HepG2 (cell line): Measurements from ENCODE around the gene ZNF644. TPM values are rescaled to one million over a fixed set of nuclear protein-coding genes. Genes with fewer than 3 reads are reported as not detected.

Experiments used
- ATAC-seq: fragments of 200-7000 bp; cut with Tn5 transposase; 3 replicates; pipeline ENCODE4 v1.9.1; 2020; ENCODE audit warnings: mild to moderate bottlenecking, moderate library complexity
- BruUV-seq: library from RNA; stranded (reverse); fragments of 400-500 nt; replicated peaks from 2 replicates; lab custom pipeline; 2021; lab: Mats Ljungman, UMichigan
- CTCF ChIA-PET: fragments of 300-600 bp; formaldehyde crosslinking; extraction: SDS; loops from one replicate; lab custom pipeline; 2021; ENCODE audit warnings: low total read pairs, inconsistent platforms, low intra/inter-chr PET ratio; lab: Yijun Ruan, JAX
- POLR2A ChIA-PET: fragments of 350-600 bp; sonication (Branson Sonifier 250); formaldehyde crosslinking; loops from one replicate; lab custom pipeline; 2020; ENCODE audit warnings: antibody characterized with exemption, inconsistent platforms; lab: Yijun Ruan, JAX
- DNase-seq: peaks from one replicate; pipeline ENCODE4 v3.0.0-alpha.2; 2015; ENCODE audit warnings: low spot score
- FAIRE-seq: peaks from 3 replicates; lab custom pipeline; 2011; peaks lifted over from hg19 to GRCh38; lab: Jason Lieb, UNC
- H2AFZ ChIP-seq: one replicate; pipeline ENCODE4 v1.6.1; 2011; ENCODE audit warnings: low read length, inconsistent platforms
- H3K27ac ChIP-seq: fragments of 300-600 bp; 3 replicates; pipeline ENCODE4 v1.8.0; 2011; ENCODE audit warnings: mixed run types, mild to moderate bottlenecking, mixed read lengths, low read length, inconsistent platforms; ENCODE audit not compliant: insufficient read depth; ENCODE audit errors: extremely low read length
- H3K27me3 ChIP-seq, 2 experiments: fragments of 200-600 bp in 1 of 2; 2 replicates in 1 of 2; 3 replicates in 1 of 2; pipeline versions ENCODE4 v1.6.0 to v1.8.0; 2011; ENCODE audit warnings: low read length in 2 of 2, mild to moderate bottlenecking in 2 of 2, moderate library complexity in 2 of 2, inconsistent platforms in 1 of 2; ENCODE audit not compliant: insufficient read depth in 2 of 2, control insufficient read depth in 1 of 2
- H3K36me3 ChIP-seq, 2 experiments: fragments of 200-600 bp in 1 of 2; replicated peaks in 1 of 2; 2 replicates in 1 of 2; 3 replicates in 1 of 2; pipeline versions ENCODE4 v1.5.1 to v1.8.0; 2011; ENCODE audit warnings: low read length in 2 of 2, inconsistent platforms in 1 of 2; ENCODE audit not compliant: insufficient read depth in 2 of 2, control insufficient read depth in 1 of 2
- H3K4me1 ChIP-seq: 2 replicates; pipeline ENCODE4 v1.5.1; 2012; ENCODE audit warnings: low read length, inconsistent platforms; ENCODE audit not compliant: insufficient read depth
- H3K4me2 ChIP-seq: 2 replicates; pipeline ENCODE4 v1.6.0; 2011; ENCODE audit warnings: low read depth, low read length, inconsistent platforms
- H3K4me3 ChIP-seq, 3 experiments: fragments of 200-600 bp in 1 of 3; sonication (generic), shearing (Covaris generic) in 1 of 3; replicated peaks in 1 of 3; 2 replicates each; pipeline ENCODE4 v1.5.1; 2011 to 2016; ENCODE audit warnings: low read length in 3 of 3, inconsistent platforms in 2 of 3, low read depth in 2 of 3, mild to moderate bottlenecking in 2 of 3, control low read depth in 1 of 3, mixed read lengths in 1 of 3; ENCODE audit not compliant: insufficient read depth in 1 of 3
- H3K79me2 ChIP-seq: one replicate; pipeline ENCODE4 v1.6.1; 2011; ENCODE audit warnings: low read length, inconsistent platforms; ENCODE audit not compliant: insufficient read depth
- H3K9ac ChIP-seq: 2 replicates; pipeline ENCODE4 v1.6.0; 2011; ENCODE audit warnings: mild to moderate bottlenecking, low read depth, low read length, inconsistent platforms; ENCODE audit not compliant: insufficient read depth
- H3K9me3 ChIP-seq: 2 replicates; pipeline ENCODE4 v1.5.1; 2012; ENCODE audit warnings: mild to moderate bottlenecking, low read length
- H4K20me1 ChIP-seq: 2 replicates; pipeline ENCODE4 v1.6.0; 2011; ENCODE audit warnings: inconsistent platforms, mild to moderate bottlenecking, low read length, moderate library complexity; ENCODE audit not compliant: insufficient read depth
- CBX1 ChIP-seq: IDR thresholded peaks from one replicate; pipeline ENCODE4 v1.6.1; 2016; ENCODE audit warnings: antibody characterized with exemption, low read depth
- MYC ChIP-seq: sonication (generic); formaldehyde crosslinking; IDR thresholded peaks from 2 replicates; pipeline ENCODE4 v1.9.0; 2021; ENCODE audit warnings: missing genetic modification reagents, borderline replicate concordance
- NBN ChIP-seq: fragments of 450-650 bp; conservative IDR thresholded peaks from 2 replicates; pipeline ENCODE4 v1.6.1; 2017
- NCOA5 ChIP-seq: sonication (generic); formaldehyde crosslinking; IDR thresholded peaks from 2 replicates; pipeline ENCODE4 v1.4.0; 2020; ENCODE audit warnings: missing genetic modification reagents
- PTBP1 ChIP-seq: fragments of 200-400 bp; formaldehyde crosslinking; IDR thresholded peaks from 2 replicates; pipeline ENCODE4 v1.6.1; 2018; ENCODE audit warnings: low read length, low read depth; ENCODE audit not compliant: poor library complexity, severe bottlenecking
- RBM22 ChIP-seq: fragments of 200-400 bp; formaldehyde crosslinking; optimal IDR thresholded peaks from 2 replicates; pipeline ENCODE3; 2017; ENCODE audit warnings: mild to moderate bottlenecking, low read length, moderate library complexity
- SP1 ChIP-seq, 2 experiments: fragments of 450-650 bp in 1 of 2; sonication (generic) in 1 of 2; formaldehyde crosslinking in 1 of 2; IDR thresholded peaks; 2 replicates each; pipeline versions ENCODE4 v1.4.0 to v1.6.1; 2016 to 2020; ENCODE audit warnings: missing genetic modification reagents in 1 of 2
- TBX3 ChIP-seq: fragments of 450-650 bp; IDR thresholded peaks from 2 replicates; pipeline ENCODE4 v1.6.1; 2017; ENCODE audit warnings: antibody characterized with exemption, mild to moderate bottlenecking, inconsistent platforms, borderline replicate concordance
- ZNF10 ChIP-seq: sonication (generic); formaldehyde crosslinking; IDR thresholded peaks from 2 replicates; pipeline ENCODE4 v1.4.0; 2020; ENCODE audit warnings: mild to moderate bottlenecking, low read depth, missing genetic modification reagents, borderline replicate concordance
- ZNF724P ChIP-seq: sonication (generic); formaldehyde crosslinking; IDR thresholded peaks from 2 replicates; pipeline ENCODE4 v1.8.0; 2022; ENCODE audit warnings: missing genetic modification reagents, borderline replicate concordance
- WGBS: methylation state at CpG from one replicate; pipeline ENCODE4 v1.1.6; 2017; ENCODE audit warnings: low lambda C conversion rate; 5-methylcytosine and 5-hydroxymethylcytosine counted together
- in situ Hi-C: cut with HindIII; loops from 2 replicates; pipeline ENCODE4 v1.10.0; 2017; ENCODE audit warnings: low pct_unique_long_range_greater_than_20kb; ENCODE audit not compliant: extremely low pct_ligation_motif_present
- intact Hi-C: fragments of 100-400 bp; cut with micrococcal nuclease; formaldehyde crosslinking; loops from one replicate; pipeline ENCODE4 v1.10.0; 2022; ENCODE audit not compliant: unreplicated experiment
- polyA plus RNA-seq, 8 experiments: library from polyadenylated mRNA; depleted of rRNA in 3 of 8; stranded (reverse) in 7 of 8; unstranded in 1 of 8; fragments of >200 nt; fragmentation: Illumina TruSeq in 4 of 8; extraction: Trizol in 4 of 8; gene quantifications; 2 replicates each; pipeline versions ENCODE4 v1.2.1 to v1.2.3, GENCODE V29; 2011 to 2016; ENCODE audit warnings: low read depth in 4 of 8, missing spikeins in 1 of 8, mixed read lengths in 1 of 8; ENCODE audit not compliant: insufficient read depth in 1 of 8
- total RNA-seq, 5 experiments: library from RNA; depleted of rRNA; stranded (reverse); fragments of >200 nt; fragmentation: Illumina TruSeq; extraction: Trizol; gene quantifications; 2 replicates each; pipeline ENCODE4 v1.2.3, GENCODE V29; 2016; ENCODE audit warnings: low read depth in 1 of 5

The ZNF644 gene
- total and polyA plus RNA-seq, 2 of the 13 experiments (the other 11 are each of a cell fraction or from before 2014, with no cell fraction given): 17.7 to 51.7 TPM

GRCh38 chr1:90911353-90911752 lies 110.5 kb downstream of the ZNF644 start:
- H3K9me3 ChIP-seq: no peaks in the 10 kb centered on the region
- H2AFZ ChIP-seq: no peak overlapping the region
- no peaks in the 10 kb centered on the region for H3K4me1 ChIP-seq
- peaks cover 0 to 4% of the 10 kb centered on the region in 2 experiments; a peak in 3 of 5 replicates for H3K36me3 ChIP-seq
- no peak overlapping the region for H3K9ac ChIP-seq
- TF ChIP-seq NCOA5 (no peak), TBX3 (no peak), ZNF724P (no peak), MYC (CRISPR knock-in tag) (no peak), ZNF10 (CRISPR knock-in tag) (no peak), CBX1 (no peak), NBN (no peak), PTBP1 (no peak)
- no peak for ATAC-seq
- FAIRE-seq: no peak
- H3K27me3 ChIP-seq: no peaks in the 10 kb centered on the region
- CTCF ChIA-PET: no interaction called here
- H4K20me1 ChIP-seq: 0 out of 2 replicates have a peak, but pooled peaks cover 6% of the 10 kb centered on the region
- no peak overlapping the region for H3K27ac ChIP-seq
- in situ Hi-C loops: no loop called here
- no peaks in the 10 kb centered on the region for H3K79me2 ChIP-seq
- no peak overlapping the region for H3K4me2 ChIP-seq
- 100% methylated on average over 1 of the region's 1 CpG for WGBS
- POLR2A ChIA-PET: no interaction called here
- BruUV-seq: no TSS peak
- H3K4me3 ChIP-seq: no peak overlapping the region
- intact Hi-C loops: no loop called here
- DNase-seq: no peak

GRCh38 chr1:90902672-90903071 lies 119.2 kb downstream of the ZNF644 start:
- FAIRE-seq (no peak), DNase-seq (no peak), ATAC-seq (no peak)
- Histone ChIP-seq H3K4me2 (no peak overlapping the region), H3K79me2 (no peaks in the 10 kb centered on the region), H3K27me3 (no peaks in the 10 kb centered on the region), H3K4me3 (no peak overlapping the region), H3K9ac (no peak overlapping the region), H4K20me1 (no peaks in the 10 kb centered on the region), H3K9me3 (no peaks in the 10 kb centered on the region), H3K4me1 (no peaks in the 10 kb centered on the region), H2AFZ (no peak overlapping the region), H3K27ac (no peak overlapping the region), H3K36me3 (no peaks in the 10 kb centered on the region; a peak in 1 of 5 replicates)
- in situ Hi-C loops: no loop called here
- POLR2A ChIA-PET: no interaction called here
- CTCF ChIA-PET: no interaction called here
- intact Hi-C loops: no loop called here
- BruUV-seq: no TSS peak
- TF ChIP-seq SP1 (IDR thresholded peaks at IDR 0.05): no peak
- TF ChIP-seq SP1 (CRISPR knock-in tag; IDR thresholded peaks at IDR 0.05): no peak
- peak; percentile 13 for TF ChIP-seq RBM22
